ENCODE data around the gene BCKDHB.
"Not testable (repeated sequence)": the region's sequence is repeated elsewhere in the genome, so short reads cannot be mapped to it uniquely, and the experiment has no call there.

The BCKDHB gene

DNA sequence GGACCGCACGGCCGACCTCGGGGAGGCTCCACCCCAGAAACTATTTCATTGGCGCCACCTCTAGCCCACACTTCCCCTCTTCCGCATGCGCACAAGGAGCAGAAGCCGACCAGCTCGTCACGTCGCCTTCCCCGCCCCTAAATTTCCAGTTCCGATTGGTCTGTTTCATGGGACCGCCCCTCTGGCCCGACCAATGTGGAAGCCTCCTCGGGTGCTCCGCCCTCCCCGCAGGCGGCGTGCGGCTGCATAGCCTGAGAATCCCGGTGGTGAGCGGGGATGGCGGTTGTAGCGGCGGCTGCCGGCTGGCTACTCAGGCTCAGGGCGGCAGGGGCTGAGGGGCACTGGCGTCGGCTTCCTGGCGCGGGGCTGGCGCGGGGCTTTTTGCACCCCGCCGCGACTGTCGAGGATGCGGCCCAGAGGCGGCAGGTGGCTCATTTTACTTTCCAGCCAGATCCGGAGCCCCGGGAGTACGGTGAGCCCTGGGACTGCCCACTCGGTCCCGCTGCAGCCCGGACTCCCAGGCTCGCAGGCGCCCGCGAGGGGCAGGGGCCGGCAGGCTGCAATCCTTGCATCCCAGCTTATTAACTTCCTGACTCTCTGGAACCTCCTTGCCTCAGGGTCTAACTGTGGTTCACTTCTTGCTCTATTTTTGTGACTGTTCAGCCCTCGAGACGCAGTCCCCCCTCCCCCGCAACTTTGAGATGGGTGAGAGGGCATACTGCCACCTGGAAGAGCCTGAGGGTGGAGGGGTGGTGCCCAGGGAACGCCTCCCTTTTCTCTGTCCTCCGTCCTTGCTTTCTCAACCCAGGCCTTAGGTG is at the start of gene BCKDHB:
Gene BCKDHB (plus strand): TSS at position 254 of the 818 bp plus-strand sequence. CDS start 23 bp downstream, at position 277.
- DNase-seq (ENCODE audit: low spot score), result peak; percentile 98

DNA sequence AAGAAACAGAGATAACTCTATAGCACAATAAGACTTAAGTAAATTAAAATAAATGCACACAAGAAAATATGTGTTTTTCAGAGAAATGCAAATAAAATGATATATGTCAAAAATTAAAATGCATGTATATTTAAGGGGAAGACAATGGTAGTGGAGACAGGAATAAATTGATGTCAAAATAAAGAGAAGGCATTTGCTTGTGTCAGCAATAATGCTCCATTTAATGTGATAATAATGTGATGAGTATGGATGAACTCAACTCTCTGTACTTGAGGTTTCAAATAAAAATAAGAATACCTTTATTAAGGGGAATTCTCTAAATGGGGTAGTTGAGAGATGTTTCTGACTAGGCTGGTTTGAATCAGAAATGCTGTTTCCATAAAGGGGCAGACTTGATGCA is 45.7 kb upstream of the BCKDHB start:
- no peak for DNase-seq (ENCODE audit: low spot score)

DNA sequence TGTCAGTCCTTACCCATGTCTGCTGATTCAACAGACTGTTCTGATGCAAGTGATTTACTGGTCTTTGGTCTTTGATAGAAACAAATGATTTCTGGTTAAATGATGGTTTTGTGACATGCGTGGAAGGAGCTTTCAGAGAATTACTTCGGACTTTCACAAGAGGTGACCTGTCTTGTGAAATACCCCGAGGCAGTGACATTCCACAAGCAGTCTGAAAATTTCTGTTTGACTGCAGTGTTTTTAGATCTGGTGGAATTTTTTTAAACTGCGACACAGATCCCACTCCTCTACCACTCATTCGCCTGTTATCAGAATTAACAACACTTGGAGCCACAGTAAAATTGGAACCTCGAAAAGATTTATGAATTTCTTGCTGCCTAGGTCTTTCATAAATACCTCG is 38.3 kb upstream of the BCKDHB start:
- not testable (repeated sequence) for DNase-seq (ENCODE audit: low spot score)

DNA sequence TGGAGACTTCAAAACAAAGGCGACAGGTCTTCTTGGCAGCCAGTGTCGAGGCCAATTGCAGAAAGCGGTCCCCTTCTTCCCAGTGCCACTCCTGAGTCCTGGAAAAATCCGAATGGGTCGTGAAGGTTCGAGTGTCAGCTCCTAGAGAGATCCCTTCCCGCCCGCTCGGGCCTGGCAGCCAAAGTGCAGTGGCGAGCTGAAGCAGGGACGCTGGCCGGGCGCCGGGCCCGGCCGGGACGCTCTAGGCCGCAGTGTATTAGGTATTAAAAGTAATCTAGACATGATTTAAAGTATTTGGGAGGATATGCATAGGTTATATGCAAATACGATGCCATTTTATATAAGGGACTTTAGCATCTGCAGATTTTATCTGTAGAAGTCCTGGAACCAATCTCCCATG is 36.0 kb upstream of the BCKDHB start:
- DNase-seq (ENCODE audit: low spot score), result not testable (repeated sequence)

- DNase-seq (ENCODE audit: low spot score), result no peak
Measured at GRCh38 chr6:80077067-80077466, 29.4 kb upstream of the BCKDHB start.

GRCh38 chr6:80088637-80089036 is 17.8 kb upstream of the BCKDHB start:
- no peak for DNase-seq (ENCODE audit: low spot score)

DNA sequence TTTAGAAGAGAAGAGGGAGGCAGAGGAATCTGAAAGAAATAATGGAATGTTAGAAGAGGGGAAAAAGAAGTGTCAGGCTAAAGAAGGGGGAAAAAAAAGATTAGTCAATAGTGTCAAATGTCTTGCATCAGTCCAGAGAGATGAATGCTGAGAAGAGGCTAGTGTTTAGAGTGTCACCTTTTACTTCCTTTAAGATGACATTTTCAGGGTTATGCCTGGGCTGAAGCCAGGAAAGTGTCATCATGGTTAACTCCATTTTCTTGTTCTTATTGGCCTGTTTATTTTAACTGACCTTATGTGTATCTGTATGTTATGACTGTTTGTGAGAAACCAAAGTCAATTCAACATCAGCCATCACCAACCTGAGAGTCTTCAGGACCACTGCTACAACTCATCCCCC is 15.0 kb upstream of the BCKDHB start:
- no peak for DNase-seq (ENCODE audit: low spot score)

- DNase-seq (ENCODE audit: low spot score), result peak; percentile 34
Measured at GRCh38 chr6:80094017-80094416, 12.5 kb upstream of the BCKDHB start.

DNA sequence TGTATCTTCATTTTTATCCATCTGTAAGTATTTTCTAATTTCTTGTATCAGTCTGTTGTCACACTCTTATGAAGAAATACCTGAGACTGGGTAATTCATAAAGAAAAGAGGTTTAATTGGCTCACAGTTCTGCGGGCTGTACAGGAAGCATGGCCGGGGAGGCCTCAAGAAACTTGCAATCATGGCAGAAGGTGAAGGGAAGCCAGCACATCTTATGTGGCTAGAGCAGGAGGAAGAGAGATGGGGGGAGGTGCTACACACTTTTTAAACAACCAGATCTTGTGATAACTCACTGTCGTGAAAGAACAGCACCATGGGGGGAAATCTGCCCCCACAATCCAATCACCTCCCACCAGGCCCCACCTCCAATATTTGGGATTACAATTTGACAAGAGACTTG is 10.9 kb upstream of the BCKDHB start:
- DNase-seq (ENCODE audit: low spot score), result no peak

DNA sequence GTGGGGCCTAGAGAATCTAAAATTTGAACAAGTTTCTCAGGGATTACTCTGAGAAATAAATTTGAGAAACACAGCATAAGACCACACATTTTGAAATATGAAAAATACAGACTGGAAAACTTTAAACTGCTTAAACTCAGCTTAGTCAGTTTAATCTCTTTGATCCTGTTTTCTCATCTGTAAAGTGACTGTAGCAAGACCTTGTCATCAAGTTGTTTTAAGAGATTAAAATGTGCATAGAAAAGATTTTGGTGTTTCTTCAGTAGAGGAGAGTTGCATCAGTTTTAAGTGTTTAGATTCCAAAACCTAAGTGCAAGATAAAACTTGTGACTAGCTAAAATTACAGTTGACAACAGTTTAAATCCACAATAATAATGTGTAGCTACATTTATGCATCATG is 8.1 kb upstream of the BCKDHB start:
- DNase-seq (ENCODE audit: low spot score), result no peak

- DNase-seq (ENCODE audit: low spot score), result no peak
Measured at GRCh38 chr6:80104520-80104919, 2.0 kb upstream of the BCKDHB start.

DNA sequence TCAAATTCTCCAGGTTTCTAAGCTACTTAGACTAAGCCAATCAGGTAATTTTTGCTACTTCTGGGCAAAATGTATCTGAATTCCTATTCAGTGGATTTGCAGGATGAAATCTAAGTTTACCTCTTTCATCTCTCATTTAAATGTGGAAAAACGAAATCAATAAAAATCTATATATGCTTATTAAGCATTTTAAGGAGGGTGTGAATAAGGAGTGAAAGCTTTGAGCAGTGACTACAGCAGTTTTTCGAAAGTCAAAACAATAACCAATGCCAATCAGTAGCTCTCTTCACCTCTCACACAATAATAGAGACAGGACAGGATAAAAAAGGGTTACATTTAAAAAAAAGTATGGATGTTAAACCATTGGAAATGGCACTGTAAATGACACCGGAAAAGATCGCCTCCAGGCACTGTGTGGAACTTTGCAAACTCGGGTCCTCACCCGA is 476 bp upstream of the BCKDHB start:
- no peak for DNase-seq (ENCODE audit: low spot score)

DNA sequence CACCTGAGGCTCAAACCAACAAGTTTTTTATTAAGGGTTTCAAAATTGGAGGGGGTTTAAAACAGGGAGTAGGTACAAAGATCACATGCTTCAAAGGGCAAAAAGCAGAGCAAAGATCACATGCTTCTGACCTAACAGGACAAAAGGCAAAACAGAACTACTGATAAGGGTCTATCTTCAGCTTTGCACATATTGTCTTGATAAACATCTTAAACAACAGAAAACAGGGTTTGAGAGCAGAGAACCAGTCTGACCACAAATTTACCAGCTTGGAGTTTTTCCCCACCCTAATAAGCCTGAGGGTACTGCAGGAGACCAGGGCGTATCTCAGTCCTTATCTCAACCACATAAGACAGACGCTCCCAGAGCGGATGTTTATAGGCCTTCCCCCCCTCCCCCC is 16.1 kb downstream of the BCKDHB start:
- not testable (repeated sequence) for DNase-seq (ENCODE audit: low spot score)

DNA sequence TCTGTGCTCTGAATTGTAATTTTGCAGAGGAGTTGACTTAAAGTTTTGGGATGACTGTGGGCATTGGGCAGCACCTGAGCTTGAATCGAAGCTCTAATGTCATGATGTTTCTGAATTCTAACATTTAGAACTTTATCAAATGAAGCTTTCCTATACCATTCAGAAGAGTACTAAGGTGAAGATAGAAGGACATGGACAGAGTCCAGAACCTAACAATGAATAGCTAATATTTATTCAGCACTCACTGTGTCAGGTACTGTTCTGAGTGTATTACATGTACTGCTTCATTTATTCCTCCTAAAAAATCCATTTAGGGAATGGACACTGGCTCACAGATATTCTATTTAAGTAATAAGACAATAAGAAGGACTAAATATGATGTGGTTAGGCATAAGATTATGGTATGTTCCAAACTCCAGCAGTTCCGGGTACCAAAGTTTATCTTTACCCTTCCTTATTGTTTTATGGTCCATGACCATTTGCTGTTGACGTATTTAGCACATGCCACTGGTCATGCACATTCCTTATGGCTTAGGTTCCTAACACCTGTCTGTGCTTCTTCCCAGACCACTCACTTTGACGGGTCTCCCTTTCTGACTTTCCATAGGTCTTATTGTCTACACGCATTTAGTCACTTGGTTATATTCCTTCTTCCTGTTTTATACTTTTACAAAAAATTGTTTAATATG is 20.3 kb downstream of the BCKDHB start:
- DNase-seq (ENCODE audit: low spot score), result no peak

DNA sequence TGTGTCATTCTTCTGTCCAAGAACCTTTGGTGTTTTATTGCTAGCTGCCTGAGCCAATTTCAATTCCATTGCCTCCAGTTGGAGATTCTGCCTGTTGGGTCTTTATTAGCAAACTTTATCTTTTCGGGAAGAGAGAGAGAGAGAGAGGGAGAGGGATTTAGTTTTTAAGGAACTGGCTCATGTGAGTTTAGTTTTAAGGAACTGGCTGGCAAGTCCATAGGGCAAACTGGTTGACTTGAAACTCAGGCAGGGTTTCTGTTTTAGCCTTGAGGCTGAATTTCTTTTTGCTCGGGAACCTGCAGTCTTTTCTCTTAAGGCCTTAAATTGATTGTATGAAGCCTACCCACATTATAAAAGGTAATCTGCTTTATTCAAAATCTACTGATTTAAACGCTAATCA is 23.0 kb downstream of the BCKDHB start:
- no peak for DNase-seq (ENCODE audit: low spot score)

- no peak for DNase-seq (ENCODE audit: low spot score)
Measured at GRCh38 chr6:80133020-80133419, 26.5 kb downstream of the BCKDHB start.

- DNase-seq (ENCODE audit: low spot score), result no peak
Measured at GRCh38 chr6:80134065-80134464, 27.6 kb downstream of the BCKDHB start.

- no peak for DNase-seq (ENCODE audit: low spot score)
Measured at GRCh38 chr6:80142586-80142985, 36.1 kb downstream of the BCKDHB start.

DNA sequence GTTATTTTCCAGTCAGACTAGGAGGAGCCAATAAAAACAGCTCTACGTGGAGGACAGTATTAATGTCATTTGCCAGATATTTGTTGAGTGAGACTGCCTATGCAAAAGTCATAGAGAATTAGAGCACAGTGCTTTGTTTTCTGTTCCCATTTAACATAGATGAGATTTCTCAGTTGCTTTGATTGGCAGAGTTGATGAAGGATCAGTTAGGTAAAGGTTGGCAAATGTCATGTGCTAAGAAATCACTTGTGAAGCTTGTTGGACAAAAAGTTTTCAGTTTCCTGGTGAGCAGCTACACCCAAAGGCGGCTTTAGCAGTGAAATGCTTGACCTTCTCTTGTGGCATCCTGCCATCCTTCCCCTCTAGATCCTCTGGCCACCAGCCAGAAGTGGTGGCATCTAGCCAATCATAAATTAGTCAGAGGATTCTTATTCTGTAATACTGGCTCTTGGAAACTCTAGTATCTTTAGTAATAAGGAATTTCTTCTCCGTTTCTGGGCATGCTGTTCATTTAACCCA is 37.0 kb downstream of the BCKDHB start:
- DNase-seq (ENCODE audit: low spot score), result no peak

GRCh38 chr6:80144753-80145315 is 38.4 kb downstream of the BCKDHB start:
- no peak for DNase-seq (ENCODE audit: low spot score)

- DNase-seq (ENCODE audit: low spot score), result no peak
Measured at GRCh38 chr6:80145509-80145908, 39.0 kb downstream of the BCKDHB start.

DNA sequence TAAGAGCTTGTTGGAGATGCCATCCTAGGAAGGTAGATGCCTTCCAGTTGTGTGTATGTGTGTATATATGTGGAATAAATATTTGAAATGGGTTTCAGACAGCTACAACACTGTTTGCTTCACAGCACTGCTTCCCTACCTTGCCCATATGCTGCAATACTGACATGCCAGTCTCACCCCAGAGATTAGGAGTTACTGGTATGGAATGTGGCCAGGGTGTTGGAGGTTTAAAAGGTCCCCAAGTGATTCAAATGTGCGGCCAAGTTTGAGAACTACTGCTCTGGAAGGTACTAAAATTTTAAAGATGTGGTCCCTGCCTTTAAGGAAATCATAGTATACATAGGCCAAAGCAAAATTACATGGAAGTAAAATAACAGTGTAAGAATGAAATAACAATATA is 39.5 kb downstream of the BCKDHB start:
- DNase-seq (ENCODE audit: low spot score), result no peak

DNA sequence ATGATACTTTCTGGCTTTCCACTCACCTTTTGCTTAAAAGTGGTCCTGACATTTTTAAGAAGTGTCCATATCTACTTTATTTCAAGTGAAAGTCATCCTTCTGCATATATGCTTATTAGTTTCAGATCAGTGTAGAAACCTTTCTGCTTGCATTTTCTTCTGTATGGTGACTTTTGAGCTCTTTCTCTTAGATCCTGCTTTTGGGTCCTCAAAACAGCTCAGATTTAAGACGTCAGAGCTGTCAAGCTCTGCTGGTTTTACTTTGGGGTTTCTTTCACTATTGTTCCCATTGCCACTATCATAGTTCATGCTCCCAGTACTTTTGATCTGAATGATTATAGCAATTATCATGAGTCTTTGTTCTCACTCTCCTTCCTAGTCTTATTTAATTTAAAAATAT is 41.7 kb downstream of the BCKDHB start:
- DNase-seq (ENCODE audit: low spot score), result no peak
